Osteoblast (primary cell): ENCODE data around the gene ARNT2. TPM values are rescaled to one million over a fixed set of nuclear protein-coding genes. Genes with fewer than 3 reads are reported as not detected.

Experiments used
- DNase-seq: peaks from one replicate; pipeline ENCODE4 v3.0.0; 2011; ENCODE audit warnings: low spot score, mixed read lengths; ENCODE audit not compliant: insufficient read length; ENCODE audit errors: missing footprints
- H2AFZ ChIP-seq: 2 replicates; pipeline ENCODE4 v1.6.0; 2011; ENCODE audit warnings: mild to moderate bottlenecking, low read length
- H3K27ac ChIP-seq: 2 replicates; pipeline ENCODE4 v1.5.1; 2011; ENCODE audit warnings: mild to moderate bottlenecking, low read depth, low read length, moderate library complexity
- H3K27me3 ChIP-seq: 2 replicates; pipeline ENCODE4 v1.6.0; 2012; ENCODE audit warnings: mild to moderate bottlenecking, control low read depth, inconsistent platforms, low read length, moderate library complexity; ENCODE audit not compliant: insufficient read depth
- H3K36me3 ChIP-seq: 2 replicates; pipeline ENCODE4 v1.5.1; 2011; ENCODE audit warnings: mild to moderate bottlenecking, low read length, control low read depth, moderate library complexity; ENCODE audit not compliant: insufficient read depth
- H3K4me1 ChIP-seq: 2 replicates; pipeline ENCODE4 v1.5.1; 2011; ENCODE audit warnings: mild to moderate bottlenecking, low read length, control low read depth, moderate library complexity; ENCODE audit not compliant: insufficient read depth
- H3K4me2 ChIP-seq: 2 replicates; pipeline ENCODE4 v1.6.0; 2011; ENCODE audit warnings: mild to moderate bottlenecking, low read length; ENCODE audit not compliant: insufficient read depth
- H3K4me3 ChIP-seq: fragments of 200-600 bp; sonication (generic); 3 replicates; pipeline ENCODE4 v1.5.1; 2012; ENCODE audit warnings: mild to moderate bottlenecking, low read length, inconsistent platforms; ENCODE audit not compliant: insufficient read depth
- H3K79me2 ChIP-seq: 2 replicates; pipeline ENCODE4 v1.6.0; 2012; ENCODE audit warnings: mild to moderate bottlenecking, low read length, control low read depth, inconsistent platforms; ENCODE audit not compliant: insufficient read depth
- H3K9me3 ChIP-seq: 2 replicates; pipeline ENCODE4 v1.5.1; 2011; ENCODE audit warnings: low read depth, low read length, control low read depth
- H4K20me1 ChIP-seq: 2 replicates; pipeline ENCODE4 v1.6.0; 2012; ENCODE audit warnings: mild to moderate bottlenecking, low read length, control low read depth; ENCODE audit not compliant: insufficient read depth
- total RNA-seq: library from RNA; depleted of rRNA; stranded (reverse); fragments of >200 nt; gene quantifications from 2 replicates; pipeline ENCODE4 v1.2.3, GENCODE V29; 2012
- TF ChIP-seq, protein P1 (sequence below): IDR thresholded peaks from 2 replicates; pipeline ENCODE4 v1.5.1; 2011; ENCODE audit warnings: mild to moderate bottlenecking, low read depth, low read length, moderate library complexity; ENCODE audit errors: extremely low read depth

The ARNT2 gene
- total RNA-seq, 1 donor = 30.0 TPM

DNA sequence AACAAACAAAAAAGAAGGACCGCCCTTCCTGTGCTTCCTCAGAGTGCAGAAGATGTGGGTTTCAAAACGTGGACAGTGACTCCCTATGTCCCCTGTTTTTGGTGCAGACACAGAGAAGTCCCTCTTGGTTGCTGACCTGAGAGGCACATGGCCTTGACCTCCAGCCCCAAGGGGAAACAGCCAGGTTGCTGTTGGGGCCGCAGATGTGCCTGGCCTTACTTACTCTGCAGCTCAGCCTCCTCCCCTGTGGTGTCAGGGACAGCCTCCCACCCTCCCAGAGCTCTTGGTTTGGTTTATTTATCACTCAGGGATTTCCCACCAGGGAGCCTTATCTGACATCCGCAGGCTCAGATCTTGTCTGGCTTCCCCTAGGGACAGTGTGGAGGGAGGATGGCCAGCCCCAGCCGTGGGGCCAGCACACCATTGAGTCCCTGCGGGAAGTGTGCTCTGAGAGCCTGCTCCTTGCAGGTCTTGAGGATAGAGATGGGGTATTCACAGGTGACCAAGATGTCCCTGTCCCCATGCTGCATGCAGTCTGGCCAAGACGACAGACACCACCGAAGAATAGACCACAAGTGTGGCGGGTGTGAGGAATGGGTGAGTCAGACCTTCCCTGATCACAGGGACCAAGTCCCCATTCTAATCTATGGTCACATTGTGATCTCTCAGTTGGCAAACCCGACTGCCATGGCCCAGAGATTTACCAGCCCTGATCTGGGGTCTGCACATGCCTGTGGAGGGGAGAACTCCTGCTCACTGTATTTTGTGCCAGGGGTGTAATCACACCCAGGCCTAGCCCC is 156.6 kb downstream of the ARNT2 start:
- Histone ChIP-seq H3K27ac (no peak overlapping the region), H3K4me1 (no peaks in the 10 kb centered on the region)
- TF ChIP-seq, protein P1, sequence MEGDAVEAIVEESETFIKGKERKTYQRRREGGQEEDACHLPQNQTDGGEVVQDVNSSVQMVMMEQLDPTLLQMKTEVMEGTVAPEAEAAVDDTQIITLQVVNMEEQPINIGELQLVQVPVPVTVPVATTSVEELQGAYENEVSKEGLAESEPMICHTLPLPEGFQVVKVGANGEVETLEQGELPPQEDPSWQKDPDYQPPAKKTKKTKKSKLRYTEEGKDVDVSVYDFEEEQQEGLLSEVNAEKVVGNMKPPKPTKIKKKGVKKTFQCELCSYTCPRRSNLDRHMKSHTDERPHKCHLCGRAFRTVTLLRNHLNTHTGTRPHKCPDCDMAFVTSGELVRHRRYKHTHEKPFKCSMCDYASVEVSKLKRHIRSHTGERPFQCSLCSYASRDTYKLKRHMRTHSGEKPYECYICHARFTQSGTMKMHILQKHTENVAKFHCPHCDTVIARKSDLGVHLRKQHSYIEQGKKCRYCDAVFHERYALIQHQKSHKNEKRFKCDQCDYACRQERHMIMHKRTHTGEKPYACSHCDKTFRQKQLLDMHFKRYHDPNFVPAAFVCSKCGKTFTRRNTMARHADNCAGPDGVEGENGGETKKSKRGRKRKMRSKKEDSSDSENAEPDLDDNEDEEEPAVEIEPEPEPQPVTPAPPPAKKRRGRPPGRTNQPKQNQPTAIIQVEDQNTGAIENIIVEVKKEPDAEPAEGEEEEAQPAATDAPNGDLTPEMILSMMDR = no peak

DNA sequence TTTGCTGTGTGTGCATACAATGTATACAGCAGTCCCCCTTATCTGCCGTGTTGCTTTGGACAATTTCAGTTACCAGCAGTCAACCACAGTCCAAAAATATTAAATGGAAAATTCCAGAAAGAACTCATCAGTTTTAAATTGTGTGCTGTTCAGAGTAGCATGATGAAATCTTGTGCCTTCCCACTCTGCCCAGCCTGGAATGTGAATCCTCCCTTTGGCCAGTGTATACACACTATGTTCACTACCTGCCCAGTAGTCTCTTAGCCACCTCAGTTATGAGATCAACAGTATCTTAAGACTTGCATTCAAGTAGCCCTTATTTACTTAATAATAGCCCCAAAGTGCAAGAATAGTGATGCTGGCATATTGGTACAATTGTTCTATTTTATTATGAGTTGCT is 157.3 kb downstream of the ARNT2 start:
- H3K27ac ChIP-seq = no peak overlapping the region
- no peaks in the 10 kb centered on the region for H3K4me1 ChIP-seq
- H3K4me3 ChIP-seq = no peak overlapping the region

More for the DNA sequence above, 156.6 kb downstream of the ARNT2 start:
- Histone ChIP-seq H3K79me2 (no peaks in the 10 kb centered on the region), H3K9me3 (no peaks in the 10 kb centered on the region), H4K20me1 (no peaks in the 10 kb centered on the region), H3K36me3 (peaks cover 32% of the 10 kb centered on the region), H3K4me2 (no peak overlapping the region), H3K27me3 (no peaks in the 10 kb centered on the region), H2AFZ (no peak overlapping the region), H3K4me3 (no peak overlapping the region)
- no peak for DNase-seq

DNA sequence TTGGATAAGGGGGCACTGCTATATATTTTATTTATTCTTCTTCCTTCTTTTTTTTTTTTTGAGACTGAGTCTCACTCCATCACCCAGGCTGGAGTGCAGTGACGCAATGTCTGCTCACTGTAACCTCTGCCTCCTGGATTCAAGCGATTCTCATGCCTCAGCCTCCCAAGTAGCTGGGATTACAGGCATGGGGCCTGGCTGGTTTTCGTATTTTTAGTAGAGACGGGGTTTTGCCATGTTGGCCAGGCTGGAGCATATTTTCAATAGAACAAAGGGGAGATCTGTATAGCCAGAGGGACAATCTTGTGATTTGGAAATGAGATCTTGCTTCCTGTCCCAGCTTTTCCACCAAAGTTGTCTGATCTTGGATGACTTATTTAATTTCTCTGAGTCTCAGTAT is 157.9 kb downstream of the ARNT2 start:
- TF ChIP-seq, protein P1 = no peak
- peaks cover 38% of the 10 kb centered on the region for H3K36me3 ChIP-seq

More for the DNA sequence above, 157.3 kb downstream of the ARNT2 start:
- Histone ChIP-seq H4K20me1 (no peaks in the 10 kb centered on the region), H3K27me3 (no peaks in the 10 kb centered on the region), H3K9me3 (no peaks in the 10 kb centered on the region), H3K4me2 (no peak overlapping the region), H3K36me3 (peaks cover 36% of the 10 kb centered on the region), H2AFZ (no peak overlapping the region), H3K79me2 (no peaks in the 10 kb centered on the region)
- TF ChIP-seq, protein P1 = no peak
- DNase-seq = no peak

DNA sequence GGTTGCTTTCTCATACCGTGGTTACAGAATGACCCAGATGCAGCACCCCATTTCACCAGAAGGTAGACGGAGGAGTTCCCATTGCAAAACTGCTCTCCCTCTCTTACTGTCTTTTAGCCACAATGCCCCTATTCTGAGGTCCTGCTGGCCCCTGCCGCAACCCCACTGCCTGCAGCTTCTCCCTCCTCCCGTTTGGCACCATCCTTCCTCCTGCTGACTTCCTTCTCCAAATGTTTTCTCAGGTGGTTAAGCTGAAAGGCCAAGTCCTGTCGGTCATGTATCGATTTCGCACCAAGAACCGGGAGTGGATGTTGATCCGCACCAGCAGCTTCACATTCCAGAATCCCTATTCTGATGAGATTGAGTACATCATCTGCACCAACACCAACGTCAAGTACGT is 158.7 kb downstream of the ARNT2 start:
- TF ChIP-seq, protein P1 = no peak
- H2AFZ ChIP-seq = no peak overlapping the region
- peaks cover 38% of the 10 kb centered on the region for H3K36me3 ChIP-seq
- H4K20me1 ChIP-seq = no peaks in the 10 kb centered on the region
- H3K4me3 ChIP-seq = no peak overlapping the region
- H3K27me3 ChIP-seq = no peaks in the 10 kb centered on the region
- no peak overlapping the region for H3K4me2 ChIP-seq
- no peaks in the 10 kb centered on the region for H3K79me2 ChIP-seq
- no peak overlapping the region for H3K27ac ChIP-seq
- no peak for DNase-seq
- H3K4me1 ChIP-seq = peaks cover 6% of the 10 kb centered on the region
- no peaks in the 10 kb centered on the region for H3K9me3 ChIP-seq

More for the DNA sequence above, 157.9 kb downstream of the ARNT2 start:
- H3K27me3 ChIP-seq = no peaks in the 10 kb centered on the region
- no peaks in the 10 kb centered on the region for H3K79me2 ChIP-seq
- H3K9me3 ChIP-seq = no peaks in the 10 kb centered on the region
- H3K4me1 ChIP-seq = no peaks in the 10 kb centered on the region
- no peaks in the 10 kb centered on the region for H4K20me1 ChIP-seq
- no peak overlapping the region for H3K4me2 ChIP-seq
- no peak overlapping the region for H3K4me3 ChIP-seq
- H2AFZ ChIP-seq = no peak overlapping the region
- H3K27ac ChIP-seq = no peak overlapping the region
- DNase-seq = no peak
